ENCODE measurements around the gene THBS2.

THBS2 gene

GRCh38 chr6:169293196-169293595 lies 39.5 kb upstream of the THBS2 start:
- H3K4me3 ChIP-seq (replicated peaks; ENCODE audit: low read depth, low read length) = no peak overlapping the region
- no peak for TF ChIP-seq CTCF (IDR thresholded peaks at IDR 0.05; ENCODE audit: low read length, missing control alignments)
- peak; percentile 42 for DNase-seq (ENCODE audit: low read depth)

GRCh38 chr6:169292338-169293124 lies 38.9 kb upstream of the THBS2 start:
- TF ChIP-seq CTCF (IDR thresholded peaks at IDR 0.05; ENCODE audit: low read length, missing control alignments) = no peak
- no peak overlapping the region for H3K4me3 ChIP-seq (replicated peaks; ENCODE audit: low read depth, low read length)
- peak; percentile 87 for DNase-seq (ENCODE audit: low read depth)

- no peak for DNase-seq (ENCODE audit: low read depth)
- TF ChIP-seq CTCF (IDR thresholded peaks at IDR 0.05; ENCODE audit: low read length, missing control alignments) = no peak
- H3K4me3 ChIP-seq (replicated peaks; ENCODE audit: low read depth, low read length) = no peak overlapping the region
These were observed 38.1 kb upstream of the THBS2 start for GRCh38 chr6:169291646-169292337.

GRCh38 chr6:169291148-169291547 lies 37.5 kb upstream of the THBS2 start:
- H3K4me3 ChIP-seq (replicated peaks; ENCODE audit: low read depth, low read length) = no peak overlapping the region
- DNase-seq (ENCODE audit: low read depth) = no peak
- no peak for TF ChIP-seq CTCF (IDR thresholded peaks at IDR 0.05; ENCODE audit: low read length, missing control alignments)

- DNase-seq (ENCODE audit: low read depth) = peak; percentile 83
- TF ChIP-seq CTCF (IDR thresholded peaks at IDR 0.05; ENCODE audit: low read length, missing control alignments) = no peak
- H3K4me3 ChIP-seq (replicated peaks; ENCODE audit: low read depth, low read length) = no peak overlapping the region
These were observed 36.1 kb upstream of the THBS2 start for GRCh38 chr6:169289619-169290339.

- DNase-seq (ENCODE audit: low read depth) = no peak
- no peak for TF ChIP-seq CTCF (IDR thresholded peaks at IDR 0.05; ENCODE audit: low read length, missing control alignments)
- no peak overlapping the region for H3K4me3 ChIP-seq (replicated peaks; ENCODE audit: low read depth, low read length)
These were observed 35.6 kb upstream of the THBS2 start for GRCh38 chr6:169289257-169289618.

All from fibroblast of pulmonary artery (primary cell).